T1000 (cell line): ENCODE results near the gene GPRIN2.
"Not testable (repeated sequence)": the region's sequence is repeated elsewhere in the genome, so short reads cannot be mapped to it uniquely, and the experiment has no call there.

ENCODE experiments used
- DNase-seq: peaks from one replicate; lab custom pipeline; 2025; ENCODE audit warnings: mixed read lengths; lab: John Stamatoyannopoulos, UW

Gene GPRIN2

GRCh38 chr10:46556515-46557318 lies at the start of gene GPRIN2:
Gene GPRIN2 (minus strand): TSS chr10:46556658. CDS start chr10:46550736, 5,922 bp downstream.
- no peak for DNase-seq

DNA sequence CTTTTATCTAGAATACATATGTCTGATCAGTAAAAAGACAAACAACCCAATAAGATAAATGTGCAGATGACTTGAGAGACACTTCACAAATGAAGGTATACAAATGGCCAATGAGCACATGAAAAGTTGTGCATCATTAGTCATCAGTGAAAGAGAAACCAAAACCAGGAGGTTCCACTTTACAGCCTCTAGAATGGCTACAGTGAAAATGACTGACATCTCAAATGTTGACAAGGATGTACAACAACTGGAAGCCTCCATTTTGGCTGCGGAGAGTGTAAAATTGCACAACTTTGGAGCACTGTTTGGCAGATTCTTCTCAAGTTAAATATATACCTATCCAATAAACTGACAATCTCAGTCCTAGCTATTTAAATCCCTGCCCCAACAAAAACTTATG lies 44.1 kb upstream of the GPRIN2 start:
- not testable (repeated sequence) for DNase-seq

- DNase-seq = not testable (repeated sequence)
Observed at GRCh38 chr10:46597616-46598246, 41.3 kb upstream of the GPRIN2 start.

DNA sequence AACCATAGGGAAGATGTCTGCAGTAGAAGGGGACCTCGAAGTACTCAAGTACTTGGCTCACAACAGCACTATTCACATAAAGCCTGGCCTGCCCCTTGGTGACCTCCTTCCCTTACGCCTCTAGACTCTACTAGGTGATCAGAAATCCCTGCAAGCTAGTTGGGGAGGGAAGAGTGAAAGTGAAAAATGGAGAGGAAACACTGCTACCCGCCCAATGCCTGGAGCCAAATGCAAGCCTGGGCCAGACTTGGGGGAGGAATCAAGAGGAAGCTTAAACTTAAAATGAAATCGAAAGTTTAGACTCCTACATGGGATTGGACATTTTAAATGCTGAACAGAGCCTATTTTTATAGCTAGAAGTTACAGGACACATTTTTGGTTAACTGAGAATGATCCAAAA lies 40.1 kb upstream of the GPRIN2 start:
- not testable (repeated sequence) for DNase-seq

DNA sequence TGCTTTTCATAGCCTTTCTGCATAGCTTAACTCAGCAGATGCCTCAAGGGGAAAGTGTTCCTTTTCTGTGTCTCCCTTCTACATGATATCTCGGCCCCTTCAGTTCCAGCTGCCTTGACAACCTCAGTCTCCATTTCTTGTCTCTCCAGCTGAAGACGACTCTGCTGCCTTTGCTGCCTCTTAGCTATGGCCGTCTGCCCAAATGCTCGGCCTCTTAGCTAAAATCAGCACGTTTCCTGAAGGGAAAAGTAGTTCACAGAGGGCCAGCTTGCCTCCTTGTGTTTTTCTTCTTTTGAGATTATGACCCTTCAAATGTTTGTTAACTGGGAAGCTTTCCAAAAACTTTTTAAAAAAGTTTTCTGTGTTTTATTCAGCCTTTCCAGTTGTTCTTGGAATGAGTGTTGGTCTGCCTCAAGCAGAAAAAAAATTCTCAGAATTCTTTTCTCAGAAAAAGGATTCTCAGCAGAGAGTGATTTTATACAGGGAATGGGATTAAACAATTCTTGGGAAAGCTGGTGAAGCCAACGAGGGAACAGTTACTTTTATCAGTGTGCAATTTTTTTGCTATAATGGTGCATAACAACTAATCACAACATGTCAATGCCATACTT lies 38.1 kb upstream of the GPRIN2 start:
- DNase-seq = not testable (repeated sequence)

GRCh38 chr10:46593307-46593706 lies 36.8 kb upstream of the GPRIN2 start:
- not testable (repeated sequence) for DNase-seq

DNA sequence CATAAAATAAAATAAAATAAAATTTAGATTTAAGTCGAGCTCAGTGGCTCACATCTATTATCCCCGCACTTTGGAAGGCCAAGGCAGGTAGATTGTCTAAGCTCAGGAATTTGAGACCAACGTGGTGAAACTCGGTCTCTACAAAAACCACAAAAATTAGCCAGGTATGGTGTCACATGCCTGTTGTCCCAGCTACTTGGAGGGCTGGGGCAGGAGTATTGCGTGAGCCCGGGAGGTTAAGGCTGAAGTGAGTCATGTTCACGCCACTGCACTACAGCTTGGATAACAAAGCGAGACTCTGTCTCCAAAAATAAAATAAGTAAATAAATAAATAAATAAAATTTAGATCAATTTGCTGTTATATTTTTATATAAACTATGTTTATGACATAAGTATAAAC lies 34.6 kb upstream of the GPRIN2 start:
- not testable (repeated sequence) for DNase-seq

GRCh38 chr10:46589589-46589988 lies 33.1 kb upstream of the GPRIN2 start:
- DNase-seq = not testable (repeated sequence)

- not testable (repeated sequence) for DNase-seq
Observed at GRCh38 chr10:46588221-46588620, 31.8 kb upstream of the GPRIN2 start.

DNA sequence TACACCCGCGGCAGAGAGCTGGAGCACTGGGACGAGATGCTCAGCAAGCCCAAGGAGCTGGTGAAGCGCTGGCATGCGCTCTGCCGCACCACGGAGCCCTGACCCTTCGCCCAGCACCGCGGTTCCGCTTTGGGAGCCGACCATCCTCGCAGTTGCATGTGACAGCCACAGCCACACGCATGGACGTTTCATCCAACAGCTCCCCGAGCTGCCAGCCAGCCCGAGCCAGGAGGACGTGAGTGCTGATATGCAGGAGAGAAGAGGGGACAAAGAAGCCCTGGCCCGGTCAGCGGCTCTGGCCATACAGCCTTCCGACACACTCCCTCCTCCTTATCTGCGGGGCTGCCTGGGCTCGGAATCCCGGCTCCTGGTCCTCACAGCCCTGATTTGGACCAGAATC lies 31.1 kb upstream of the GPRIN2 start:
- not testable (repeated sequence) for DNase-seq

GRCh38 chr10:46585246-46585645 lies 28.8 kb upstream of the GPRIN2 start:
- DNase-seq = not testable (repeated sequence)

DNA sequence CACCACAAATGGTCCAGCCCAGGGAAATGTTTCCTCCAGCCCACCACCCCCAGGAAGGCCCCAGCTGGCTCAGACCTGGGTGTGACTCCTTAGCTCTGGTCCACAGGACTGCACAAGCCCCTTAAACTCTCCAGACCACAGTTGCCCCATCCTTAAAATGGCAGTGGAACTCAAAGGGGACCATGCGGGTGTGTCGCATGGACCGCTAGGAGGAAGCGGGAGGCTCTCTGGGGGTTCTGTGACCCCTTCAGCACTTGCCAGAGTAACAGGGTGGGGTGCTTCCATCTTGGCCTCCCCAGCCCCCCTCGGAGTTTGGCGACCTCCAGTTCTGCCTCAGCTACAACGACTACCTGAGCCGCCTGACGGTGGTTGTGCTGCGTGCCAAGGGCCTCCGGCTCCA lies 27.7 kb upstream of the GPRIN2 start:
- not testable (repeated sequence) for DNase-seq

GRCh38 chr10:46582568-46582967 lies 26.1 kb upstream of the GPRIN2 start:
- not testable (repeated sequence) for DNase-seq

DNA sequence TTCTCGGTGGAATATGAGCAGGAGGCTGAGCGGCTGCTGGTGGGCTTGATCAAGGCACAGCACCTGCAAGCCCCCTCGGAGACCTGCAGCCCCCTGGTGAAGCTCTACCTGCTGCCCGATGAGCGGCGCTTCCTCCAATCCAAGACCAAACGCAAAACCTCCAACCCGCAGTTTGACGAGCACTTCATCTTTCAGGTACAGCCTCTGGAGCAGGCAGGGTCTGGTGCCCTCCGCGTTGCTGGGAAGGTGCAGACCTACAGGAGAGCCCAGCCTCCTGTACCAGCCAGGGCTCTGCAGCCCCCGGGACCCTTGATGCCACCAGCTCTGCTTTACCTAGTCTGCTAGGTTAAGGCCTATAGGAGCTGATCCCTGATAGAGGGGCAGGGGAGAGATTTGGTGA lies 25.5 kb upstream of the GPRIN2 start:
- DNase-seq = not testable (repeated sequence)

GRCh38 chr10:46579378-46579777 lies 22.9 kb upstream of the GPRIN2 start:
- not testable (repeated sequence) for DNase-seq

GRCh38 chr10:46578474-46579178 lies 22.2 kb upstream of the GPRIN2 start, which contains the start of gene SYT15:
Gene SYT15 (plus strand): TSS chr10:46579128. CDS start chr10:46579169, 41 bp downstream.
- not testable (repeated sequence) for DNase-seq

DNA sequence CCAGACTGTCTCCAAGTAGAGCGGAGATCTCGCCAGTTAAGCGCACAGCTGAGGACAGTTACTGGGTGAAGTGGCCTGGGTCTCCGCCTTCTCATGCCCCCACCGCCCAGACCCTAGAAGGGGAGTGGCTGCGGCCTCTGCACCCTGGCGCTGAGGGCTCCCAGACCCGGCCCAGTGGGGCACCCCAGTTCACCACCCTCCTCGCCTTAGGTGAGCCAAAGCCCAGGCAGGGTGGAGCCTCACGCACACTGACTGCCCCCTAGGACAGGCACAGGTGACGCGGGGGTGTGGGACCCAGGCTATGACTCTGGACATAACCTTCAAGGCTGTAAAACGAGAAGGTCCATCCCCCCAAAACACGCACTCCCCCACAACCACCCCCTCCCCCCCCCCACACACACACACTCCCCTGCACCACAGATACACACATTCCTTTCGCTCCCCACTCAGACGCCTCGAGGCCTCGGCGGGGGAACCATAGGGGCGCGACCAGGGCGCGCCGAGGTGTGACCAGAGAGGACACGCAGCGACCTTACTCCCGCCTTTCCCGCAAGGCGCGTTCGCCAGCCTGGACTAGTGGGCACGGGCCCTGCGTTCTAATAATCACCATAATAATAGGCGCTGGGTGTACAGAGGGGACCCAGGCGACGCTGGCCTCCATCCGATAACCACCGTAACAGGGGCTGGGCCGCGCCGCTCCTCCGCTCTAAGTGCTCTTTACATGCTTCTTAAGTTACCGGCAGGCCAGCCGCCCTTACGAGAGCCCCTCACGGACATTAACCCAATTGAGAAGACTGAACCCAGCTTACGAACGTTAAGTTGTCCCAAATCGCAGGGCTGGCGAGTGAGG lies 21.4 kb upstream of the GPRIN2 start:
- not testable (repeated sequence) for DNase-seq

DNA sequence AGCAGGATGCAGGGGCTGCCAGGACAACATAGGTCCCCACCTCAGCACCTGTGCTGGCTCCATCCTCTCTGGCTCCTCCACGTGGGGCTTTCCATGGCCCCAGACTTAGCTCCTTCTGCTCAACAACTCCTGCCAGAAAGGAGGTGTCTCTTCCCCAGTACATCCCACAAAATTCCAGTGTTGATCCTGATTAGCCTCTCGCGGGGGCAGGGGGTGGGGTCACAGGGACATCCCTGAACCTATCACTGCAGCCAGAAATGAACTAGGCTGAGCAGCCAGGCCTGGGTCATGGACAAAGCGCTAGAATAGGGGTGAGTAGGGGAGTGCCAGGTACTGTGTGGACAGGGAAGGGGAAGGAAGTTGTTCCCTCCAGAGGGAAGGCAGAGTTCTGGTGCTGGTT lies 17.4 kb upstream of the GPRIN2 start:
- DNase-seq = not testable (repeated sequence)

GRCh38 chr10:46573314-46573713 lies 16.9 kb upstream of the GPRIN2 start:
- not testable (repeated sequence) for DNase-seq

GRCh38 chr10:46572765-46573164 lies 16.3 kb upstream of the GPRIN2 start:
- DNase-seq = not testable (repeated sequence)

- DNase-seq = not testable (repeated sequence)
Observed at GRCh38 chr10:46570655-46571054, 14.2 kb upstream of the GPRIN2 start.
